Ishikawa (cell line): ENCODE data around the gene PLPP4.

Source experiments
- CEBPB ChIP-seq: IDR thresholded peaks from 2 replicates; pipeline ENCODE4 v1.6.1; 2012
- CREB1 ChIP-seq: IDR thresholded peaks from 2 replicates; pipeline ENCODE4 v1.6.1; 2012; ENCODE audit warnings: low read depth
- EGR1 ChIP-seq: IDR thresholded peaks from 2 replicates; pipeline ENCODE4 v1.6.1; 2012
- EP300 ChIP-seq: IDR thresholded peaks from 2 replicates; pipeline ENCODE4 v1.6.1; 2012; ENCODE audit warnings: borderline replicate concordance
- FOXM1 ChIP-seq: IDR thresholded peaks from 2 replicates; pipeline ENCODE4 v1.6.1; 2012; ENCODE audit warnings: low read depth, borderline replicate concordance
- NFIC ChIP-seq: IDR thresholded peaks from 2 replicates; pipeline ENCODE4 v1.6.1; 2012
- RAD21 ChIP-seq: IDR thresholded peaks from 2 replicates; pipeline ENCODE4 v1.6.1; 2012; ENCODE audit warnings: low read depth
- TAF1 ChIP-seq: IDR thresholded peaks from 2 replicates; pipeline ENCODE4 v1.6.1; 2012; ENCODE audit warnings: low read depth, mild to moderate bottlenecking
- TCF12 ChIP-seq: IDR thresholded peaks from 2 replicates; pipeline ENCODE4 v1.6.1; 2012; ENCODE audit warnings: low read depth
- TEAD4 ChIP-seq: IDR thresholded peaks from 2 replicates; pipeline ENCODE4 v1.6.1; 2012
- YY1 ChIP-seq: IDR thresholded peaks from 2 replicates; pipeline ENCODE4 v1.6.1; 2012; ENCODE audit warnings: low read depth
- ZBTB7A ChIP-seq: IDR thresholded peaks from 2 replicates; pipeline ENCODE4 v1.6.1; 2012; ENCODE audit warnings: low read depth
- TF ChIP-seq, protein P1 (sequence below): IDR thresholded peaks from 2 replicates; pipeline ENCODE4 v1.6.1; 2012
- TF ChIP-seq, protein P2 (sequence below): IDR thresholded peaks from 2 replicates; pipeline ENCODE4 v1.6.1; 2012; ENCODE audit warnings: low read depth, mild to moderate bottlenecking

DNA sequence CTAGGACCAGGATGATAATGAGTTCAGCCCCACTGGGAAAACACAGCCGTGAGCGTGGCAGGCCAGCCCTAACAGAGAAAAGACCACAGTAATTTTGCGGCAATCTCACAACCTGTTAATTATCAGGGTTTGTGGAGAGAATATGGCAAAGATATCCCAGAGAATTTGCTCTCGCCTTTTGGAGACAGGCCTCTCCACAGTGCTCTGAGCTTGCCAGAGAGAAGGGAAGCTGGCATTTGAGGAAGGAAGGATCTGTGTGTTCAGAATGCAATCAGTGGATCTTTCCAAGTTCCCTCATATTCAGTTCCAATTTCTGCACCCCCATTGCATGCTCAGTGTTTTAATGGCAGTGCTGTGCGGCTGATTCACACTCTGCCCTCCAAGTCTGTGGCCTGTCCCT is 60.2 kb downstream of the PLPP4 start:
- TF ChIP-seq CREB1 (no peak), EP300 (no peak), ZBTB7A (no peak), TCF12 (no peak), CEBPB (no peak), YY1 (no peak), RAD21 (no peak), TAF1 (no peak), TEAD4 (no peak), NFIC (no peak), EGR1 (no peak), FOXM1 (no peak)
- TF ChIP-seq, protein P1, sequence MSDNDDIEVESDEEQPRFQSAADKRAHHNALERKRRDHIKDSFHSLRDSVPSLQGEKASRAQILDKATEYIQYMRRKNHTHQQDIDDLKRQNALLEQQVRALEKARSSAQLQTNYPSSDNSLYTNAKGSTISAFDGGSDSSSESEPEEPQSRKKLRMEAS = no peak
- TF ChIP-seq, protein P2, sequence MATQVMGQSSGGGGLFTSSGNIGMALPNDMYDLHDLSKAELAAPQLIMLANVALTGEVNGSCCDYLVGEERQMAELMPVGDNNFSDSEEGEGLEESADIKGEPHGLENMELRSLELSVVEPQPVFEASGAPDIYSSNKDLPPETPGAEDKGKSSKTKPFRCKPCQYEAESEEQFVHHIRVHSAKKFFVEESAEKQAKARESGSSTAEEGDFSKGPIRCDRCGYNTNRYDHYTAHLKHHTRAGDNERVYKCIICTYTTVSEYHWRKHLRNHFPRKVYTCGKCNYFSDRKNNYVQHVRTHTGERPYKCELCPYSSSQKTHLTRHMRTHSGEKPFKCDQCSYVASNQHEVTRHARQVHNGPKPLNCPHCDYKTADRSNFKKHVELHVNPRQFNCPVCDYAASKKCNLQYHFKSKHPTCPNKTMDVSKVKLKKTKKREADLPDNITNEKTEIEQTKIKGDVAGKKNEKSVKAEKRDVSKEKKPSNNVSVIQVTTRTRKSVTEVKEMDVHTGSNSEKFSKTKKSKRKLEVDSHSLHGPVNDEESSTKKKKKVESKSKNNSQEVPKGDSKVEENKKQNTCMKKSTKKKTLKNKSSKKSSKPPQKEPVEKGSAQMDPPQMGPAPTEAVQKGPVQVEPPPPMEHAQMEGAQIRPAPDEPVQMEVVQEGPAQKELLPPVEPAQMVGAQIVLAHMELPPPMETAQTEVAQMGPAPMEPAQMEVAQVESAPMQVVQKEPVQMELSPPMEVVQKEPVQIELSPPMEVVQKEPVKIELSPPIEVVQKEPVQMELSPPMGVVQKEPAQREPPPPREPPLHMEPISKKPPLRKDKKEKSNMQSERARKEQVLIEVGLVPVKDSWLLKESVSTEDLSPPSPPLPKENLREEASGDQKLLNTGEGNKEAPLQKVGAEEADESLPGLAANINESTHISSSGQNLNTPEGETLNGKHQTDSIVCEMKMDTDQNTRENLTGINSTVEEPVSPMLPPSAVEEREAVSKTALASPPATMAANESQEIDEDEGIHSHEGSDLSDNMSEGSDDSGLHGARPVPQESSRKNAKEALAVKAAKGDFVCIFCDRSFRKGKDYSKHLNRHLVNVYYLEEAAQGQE = no peak
